HepG2 (cell line): ENCODE data around the gene LMTK2. TPM values are rescaled to one million over a fixed set of nuclear protein-coding genes. Genes with fewer than 3 reads are reported as not detected.

Source experiments
- ATAC-seq: fragments of 200-7000 bp; cut with Tn5 transposase; 3 replicates; pipeline ENCODE4 v1.9.1; 2020; ENCODE audit warnings: mild to moderate bottlenecking, moderate library complexity
- BruUV-seq: library from RNA; stranded (reverse); fragments of 400-500 nt; replicated peaks from 2 replicates; lab custom pipeline; 2021; lab: Mats Ljungman, UMichigan
- CTCF ChIA-PET: fragments of 300-600 bp; formaldehyde crosslinking; extraction: SDS; loops from one replicate; lab custom pipeline; 2021; ENCODE audit warnings: low total read pairs, inconsistent platforms, low intra/inter-chr PET ratio; lab: Yijun Ruan, JAX
- POLR2A ChIA-PET: fragments of 350-600 bp; sonication (Branson Sonifier 250); formaldehyde crosslinking; loops from one replicate; lab custom pipeline; 2020; ENCODE audit warnings: antibody characterized with exemption, inconsistent platforms; lab: Yijun Ruan, JAX
- DNase-seq: peaks from one replicate; pipeline ENCODE4 v3.0.0-alpha.2; 2015; ENCODE audit warnings: low spot score
- FAIRE-seq: peaks from 3 replicates; lab custom pipeline; 2011; peaks lifted over from hg19 to GRCh38; lab: Jason Lieb, UNC
- H2AFZ ChIP-seq: one replicate; pipeline ENCODE4 v1.6.1; 2011; ENCODE audit warnings: low read length, inconsistent platforms
- H3K27ac ChIP-seq: fragments of 300-600 bp; 3 replicates; pipeline ENCODE4 v1.8.0; 2011; ENCODE audit warnings: mixed run types, mild to moderate bottlenecking, mixed read lengths, low read length, inconsistent platforms; ENCODE audit not compliant: insufficient read depth; ENCODE audit errors: extremely low read length
- H3K27me3 ChIP-seq, 2 experiments: fragments of 200-600 bp in 1 of 2; 2 replicates in 1 of 2; 3 replicates in 1 of 2; pipeline versions ENCODE4 v1.6.0 to v1.8.0; 2011; ENCODE audit warnings: low read length in 2 of 2, mild to moderate bottlenecking in 2 of 2, moderate library complexity in 2 of 2, inconsistent platforms in 1 of 2; ENCODE audit not compliant: insufficient read depth in 2 of 2, control insufficient read depth in 1 of 2
- H3K36me3 ChIP-seq, 2 experiments: fragments of 200-600 bp in 1 of 2; replicated peaks in 1 of 2; 2 replicates in 1 of 2; 3 replicates in 1 of 2; pipeline versions ENCODE4 v1.5.1 to v1.8.0; 2011; ENCODE audit warnings: low read length in 2 of 2, inconsistent platforms in 1 of 2; ENCODE audit not compliant: insufficient read depth in 2 of 2, control insufficient read depth in 1 of 2
- H3K4me1 ChIP-seq: 2 replicates; pipeline ENCODE4 v1.5.1; 2012; ENCODE audit warnings: low read length, inconsistent platforms; ENCODE audit not compliant: insufficient read depth
- H3K4me2 ChIP-seq: 2 replicates; pipeline ENCODE4 v1.6.0; 2011; ENCODE audit warnings: low read depth, low read length, inconsistent platforms
- H3K4me3 ChIP-seq, 3 experiments: fragments of 200-600 bp in 1 of 3; sonication (generic), shearing (Covaris generic) in 1 of 3; replicated peaks in 1 of 3; 2 replicates each; pipeline ENCODE4 v1.5.1; 2011 to 2016; ENCODE audit warnings: low read length in 3 of 3, inconsistent platforms in 2 of 3, low read depth in 2 of 3, mild to moderate bottlenecking in 2 of 3, control low read depth in 1 of 3, mixed read lengths in 1 of 3; ENCODE audit not compliant: insufficient read depth in 1 of 3
- H3K79me2 ChIP-seq: one replicate; pipeline ENCODE4 v1.6.1; 2011; ENCODE audit warnings: low read length, inconsistent platforms; ENCODE audit not compliant: insufficient read depth
- H3K9ac ChIP-seq: 2 replicates; pipeline ENCODE4 v1.6.0; 2011; ENCODE audit warnings: mild to moderate bottlenecking, low read depth, low read length, inconsistent platforms; ENCODE audit not compliant: insufficient read depth
- H3K9me3 ChIP-seq: 2 replicates; pipeline ENCODE4 v1.5.1; 2012; ENCODE audit warnings: mild to moderate bottlenecking, low read length
- H4K20me1 ChIP-seq: 2 replicates; pipeline ENCODE4 v1.6.0; 2011; ENCODE audit warnings: inconsistent platforms, mild to moderate bottlenecking, low read length, moderate library complexity; ENCODE audit not compliant: insufficient read depth
- ATM ChIP-seq: fragments of 450-650 bp; IDR thresholded peaks from 2 replicates; pipeline ENCODE4 v1.7.1; 2017; ENCODE audit warnings: mild to moderate bottlenecking, borderline replicate concordance
- CENPT ChIP-seq: sonication (generic); formaldehyde crosslinking; IDR thresholded peaks from 2 replicates; pipeline ENCODE4 v1.8.0; 2022; ENCODE audit warnings: low read depth, mild to moderate bottlenecking, moderate library complexity, missing genetic modification reagents
- EHMT2 ChIP-seq: fragments of 200-600 bp; sonication (generic); IDR thresholded peaks from 2 replicates; pipeline ENCODE4 v1.7.0; 2017; ENCODE audit warnings: antibody characterized with exemption, low read depth, low read length, borderline replicate concordance
- MEF2D ChIP-seq: sonication (generic); formaldehyde crosslinking; IDR thresholded peaks from 2 replicates; pipeline ENCODE4 v1.5.1; 2020; ENCODE audit warnings: mild to moderate bottlenecking, missing genetic modification reagents
- NFIC ChIP-seq: IDR thresholded peaks from 2 replicates; pipeline ENCODE4 v1.6.1; 2012; ENCODE audit warnings: mild to moderate bottlenecking, low read length, inconsistent platforms
- NR2F6 ChIP-seq, 2 experiments: IDR thresholded peaks; 2 replicates each; pipeline ENCODE4 v1.6.1; 2016; ENCODE audit warnings: antibody characterized with exemption in 1 of 2, mild to moderate bottlenecking in 1 of 2
- PTBP1 ChIP-seq: fragments of 200-400 bp; formaldehyde crosslinking; IDR thresholded peaks from 2 replicates; pipeline ENCODE4 v1.6.1; 2018; ENCODE audit warnings: low read length, low read depth; ENCODE audit not compliant: poor library complexity, severe bottlenecking
- RAD51 ChIP-seq: fragments of 450-650 bp; IDR thresholded peaks from 2 replicates; pipeline ENCODE4 v1.6.1; 2016; ENCODE audit warnings: borderline replicate concordance
- RBFOX2 ChIP-seq: fragments of 200-400 bp; formaldehyde crosslinking; IDR thresholded peaks from 2 replicates; pipeline ENCODE4 v1.6.1; 2017; ENCODE audit warnings: low read depth, mild to moderate bottlenecking, low read length
- SMAD3 ChIP-seq: sonication (generic); formaldehyde crosslinking; IDR thresholded peaks from 2 replicates; pipeline ENCODE4 v1.4.0; 2020; ENCODE audit warnings: missing genetic modification reagents
- ZBTB42 ChIP-seq: sonication (generic); formaldehyde crosslinking; IDR thresholded peaks from 2 replicates; pipeline ENCODE4 v1.5.0; 2020; ENCODE audit warnings: mild to moderate bottlenecking, missing genetic modification reagents
- ZNF326 ChIP-seq: sonication (generic); formaldehyde crosslinking; IDR thresholded peaks from 2 replicates; pipeline ENCODE4 v1.4.0; 2020; ENCODE audit warnings: missing genetic modification reagents, borderline replicate concordance
- ZNF382 ChIP-seq: sonication (generic); formaldehyde crosslinking; IDR thresholded peaks from 2 replicates; pipeline ENCODE4 v1.5.0; 2020; ENCODE audit warnings: missing genetic modification reagents, mild to moderate bottlenecking, borderline replicate concordance
- WGBS: methylation state at CpG from one replicate; pipeline ENCODE4 v1.1.6; 2017; ENCODE audit warnings: low lambda C conversion rate; 5-methylcytosine and 5-hydroxymethylcytosine counted together
- in situ Hi-C: cut with HindIII; loops from 2 replicates; pipeline ENCODE4 v1.10.0; 2017; ENCODE audit warnings: low pct_unique_long_range_greater_than_20kb; ENCODE audit not compliant: extremely low pct_ligation_motif_present
- intact Hi-C: fragments of 100-400 bp; cut with micrococcal nuclease; formaldehyde crosslinking; loops from one replicate; pipeline ENCODE4 v1.10.0; 2022; ENCODE audit not compliant: unreplicated experiment
- polyA plus RNA-seq, 8 experiments: library from polyadenylated mRNA; depleted of rRNA in 3 of 8; stranded (reverse) in 7 of 8; unstranded in 1 of 8; fragments of >200 nt; fragmentation: Illumina TruSeq in 4 of 8; extraction: Trizol in 4 of 8; gene quantifications; 2 replicates each; pipeline versions ENCODE4 v1.2.1 to v1.2.3, GENCODE V29; 2011 to 2016; ENCODE audit warnings: low read depth in 4 of 8, missing spikeins in 1 of 8, mixed read lengths in 1 of 8; ENCODE audit not compliant: insufficient read depth in 1 of 8
- total RNA-seq, 5 experiments: library from RNA; depleted of rRNA; stranded (reverse); fragments of >200 nt; fragmentation: Illumina TruSeq; extraction: Trizol; gene quantifications; 2 replicates each; pipeline ENCODE4 v1.2.3, GENCODE V29; 2016; ENCODE audit warnings: low read depth in 1 of 5
- TF ChIP-seq, protein P1 (sequence below): sonication (generic); formaldehyde crosslinking; IDR thresholded peaks from 2 replicates; pipeline ENCODE4 v1.4.0; 2020; ENCODE audit warnings: missing genetic modification reagents; ENCODE audit errors: not compliant biosample characterization

LMTK2 gene
- total and polyA plus RNA-seq, 2 of the 13 experiments (the other 11 are each of a cell fraction or from before 2014, with no cell fraction given) = 9.5 to 11.7 TPM

GRCh38 chr7:98166668-98166970 is 60.0 kb downstream of the LMTK2 start:
- no peak overlapping the region for H3K4me3 ChIP-seq
- no peaks in the 10 kb centered on the region for H3K27me3 ChIP-seq
- peaks cover 7 to 23% of the 10 kb centered on the region in 2 experiments; a peak in 4 of 5 replicates for H3K36me3 ChIP-seq
- TF ChIP-seq RBFOX2 = no peak
- no peak for TF ChIP-seq CENPT (CRISPR knock-in tag)
- TF ChIP-seq NR2F6 (IDR thresholded peaks at IDR 0.05) = no peak
- no peak for TF ChIP-seq NR2F6 (CRISPR knock-in tag; IDR thresholded peaks at IDR 0.05)
- TF ChIP-seq ATM = no peak
- no peak for TF ChIP-seq ZNF382 (CRISPR knock-in tag)
- TF ChIP-seq NFIC = no peak
- TF ChIP-seq EHMT2 = no peak
- TF ChIP-seq SMAD3 = no peak
- H3K79me2 ChIP-seq = no peaks in the 10 kb centered on the region
- intact Hi-C loops = loop anchor here (1.0 kb wide), 1 partner anchor 60 kb away; the partner anchor contains the start of gene LMTK2
- BruUV-seq = no TSS peak
- H2AFZ ChIP-seq = no peak overlapping the region
- no peak overlapping the region for H3K4me2 ChIP-seq
- H3K4me1 ChIP-seq = no peaks in the 10 kb centered on the region
- H3K9ac ChIP-seq = no peak overlapping the region
- 73% methylated on average over 2 of the region's 2 CpGs for WGBS
- H3K27ac ChIP-seq = no peak overlapping the region
- no peaks in the 10 kb centered on the region for H3K9me3 ChIP-seq
- peaks cover 25% of the 10 kb centered on the region for H4K20me1 ChIP-seq
- ATAC-seq = no peak
- FAIRE-seq = no peak
- ChIA-PET POLR2A (no interaction called here), CTCF (interaction anchor here (0.8 to 5.4 kb wide), 3 partner anchors 60 to 148 kb away, joined by 3 to 68 read pairs (median 13); partner anchors contain the start of gene LMTK2)
- DNase-seq = no peak
- in situ Hi-C loops = loop anchor here (10.0 kb wide), 1 partner anchor 62 kb away; the partner anchor contains the start of gene LMTK2

- Histone ChIP-seq H3K36me3 (peaks cover 8 to 32% of the 10 kb centered on the region in 2 experiments; a peak in 4 of 5 replicates), H2AFZ (no peak overlapping the region), H3K27me3 (no peaks in the 10 kb centered on the region), H3K4me3 (no peak overlapping the region), H3K4me1 (no peaks in the 10 kb centered on the region), H3K9ac (no peak overlapping the region), H3K27ac (no peak overlapping the region), H3K9me3 (no peaks in the 10 kb centered on the region), H4K20me1 (peaks cover 25% of the 10 kb centered on the region), H3K79me2 (no peaks in the 10 kb centered on the region), H3K4me2 (no peak overlapping the region)
- POLR2A ChIA-PET = no interaction called here
- 97% methylated on average over 15 of the region's 15 CpGs for WGBS
- DNase-seq (no peak), ATAC-seq (no peak), FAIRE-seq (no peak)
- BruUV-seq = no TSS peak
- TF ChIP-seq ZNF326 (CRISPR knock-in tag) (no peak), ZBTB42 (CRISPR knock-in tag) (no peak), MEF2D (CRISPR knock-in tag) (no peak), PTBP1 (no peak), RAD51 (no peak)
- TF ChIP-seq, protein P1, sequence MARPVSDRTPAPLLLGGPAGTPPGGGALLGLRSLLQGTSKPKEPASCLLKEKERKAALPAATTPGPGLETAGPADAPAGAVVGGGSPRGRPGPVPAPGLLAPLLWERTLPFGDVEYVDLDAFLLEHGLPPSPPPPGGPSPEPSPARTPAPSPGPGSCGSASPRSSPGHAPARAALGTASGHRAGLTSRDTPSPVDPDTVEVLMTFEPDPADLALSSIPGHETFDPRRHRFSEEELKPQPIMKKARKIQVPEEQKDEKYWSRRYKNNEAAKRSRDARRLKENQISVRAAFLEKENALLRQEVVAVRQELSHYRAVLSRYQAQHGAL = no peak
- CTCF ChIA-PET = interaction anchor here (1.4 to 5.4 kb wide), 2 partner anchors 62 to 146 kb away, joined by 18 to 68 read pairs; partner anchors contain the start of gene LMTK2
- in situ Hi-C loops (loop anchor here (10.0 kb wide), 1 partner anchor 63 kb away; the partner anchor contains the start of gene LMTK2), intact Hi-C loops (loop anchor here (1.0 kb wide), 1 partner anchor 146 kb away; no protein-coding TSS in a partner anchor)
These were observed 61.0 kb downstream of the LMTK2 start for GRCh38 chr7:98167653-98168052.
